Posterior vena cava (tissue), 2 donors: ENCODE measurements around the gene MFN2. TPM values are rescaled to one million over a fixed set of nuclear protein-coding genes. Genes with fewer than 3 reads are reported as not detected.

Experiments
- DNase-seq: peaks from one replicate; pipeline ENCODE4 v3.0.0-alpha.2; 2020; ENCODE audit warnings: low spot score
- intact Hi-C, 2 donors: fragments of 100-400 bp; cut with DNase I; formaldehyde crosslinking; loops; one replicate each; pipeline versions ENCODE4 v1.14.1 to v1.14.2; 2022 to 2023
- microRNA-seq, 2 donors: library from miRNA; unstranded; fragments of <30 nt; microRNA quantifications; one replicate each; pipeline ENCODE4 v1.2.0, GENCODE V29; 2020 to 2021; ENCODE audit warnings: borderline microRNAs expressed in 2 of 2
- total RNA-seq, 2 donors: library from RNA; stranded (reverse); fragmentation: NEBNext Ultra II Directional; extraction: Animal tissue kit (Norgen Biotek cat#: 25700); gene quantifications; one replicate each; pipeline ENCODE4 v1.2.1, GENCODE V29; 2021
- donor health status: DM: yes; HTN: yes; CAD: no.
- donor health status: DM: yes; HTN: yes; CAD: no.

MFN2 gene
- total RNA-seq, 2 donors from 2014 or later: 94.8 to 102 TPM

GRCh38 chr1:12057940-12058687, 77.9 kb downstream of the MFN2 start:
- DNase-seq: no peak
- intact Hi-C loops: no loop called here

GRCh38 chr1:12059226-12059625, 79.0 kb downstream of the MFN2 start:
- DNase-seq: no peak
- intact Hi-C loops: no loop called here

- intact Hi-C loops: no loop called here
- DNase-seq: no peak
These were observed 79.6 kb downstream of the MFN2 start for GRCh38 chr1:12059722-12060464.

- no peak for DNase-seq
- intact Hi-C loops: no loop called here
These were observed 80.3 kb downstream of the MFN2 start for GRCh38 chr1:12060500-12060899.

Small RNA genes lying within 50 kb of the gene (microRNA-seq; reads per million reads assigned to microRNA genes)
- 0 to 0.26 reads per million in 2 donors for gene MIR6729

Other genes starting within 250 kb of the MFN2 start
- gene AGTRAP, start 244.3 kb upstream of the MFN2 start, total RNA-seq: 10 to 100 TPM; 35.1 to 39.1 TPM
- 1 to 10 TPM; 2.1 to 2.3 TPM for gene C1orf167, start 218.3 kb upstream of the MFN2 start, total RNA-seq
- 10 to 100 TPM; 31.0 to 31.7 TPM for gene MTHFR, start 174.5 kb upstream of the MFN2 start, total RNA-seq
- gene CLCN6, start 174.3 kb upstream of the MFN2 start, total RNA-seq: 10 to 100 TPM; 16.8 to 16.9 TPM
- 1 to 10 TPM in 1 of 2 donors, not detected in 1; 3.8 TPM for gene NPPA, start 132.7 kb upstream of the MFN2 start, total RNA-seq
- not detected for gene NPPB, start 121.5 kb upstream of the MFN2 start, total RNA-seq
- 10 to 100 TPM; 34.0 to 39.6 TPM for gene KIAA2013, start 54.0 kb upstream of the MFN2 start, total RNA-seq
- gene PLOD1, start 45.7 kb upstream of the MFN2 start, total RNA-seq: 10 to 100 TPM; 70.0 to 91.2 TPM
- gene MIIP, start 39.1 kb downstream of the MFN2 start, total RNA-seq: 10 to 100 TPM; 22.4 to 22.7 TPM
- 1 to 10 TPM in 1 of 2 donors, under 1 TPM in 1; 1.00 to 1.3 TPM for gene TNFRSF8, start 82.9 kb downstream of the MFN2 start, total RNA-seq
- 10 to 100 TPM; 37.6 to 38.1 TPM for gene TNFRSF1B, start 186.5 kb downstream of the MFN2 start, total RNA-seq
- gene VPS13D, start 249.6 kb downstream of the MFN2 start, total RNA-seq: 10 to 100 TPM; 74.9 to 96.7 TPM